ENCODE data around the gene GPATCH1.

DNA sequence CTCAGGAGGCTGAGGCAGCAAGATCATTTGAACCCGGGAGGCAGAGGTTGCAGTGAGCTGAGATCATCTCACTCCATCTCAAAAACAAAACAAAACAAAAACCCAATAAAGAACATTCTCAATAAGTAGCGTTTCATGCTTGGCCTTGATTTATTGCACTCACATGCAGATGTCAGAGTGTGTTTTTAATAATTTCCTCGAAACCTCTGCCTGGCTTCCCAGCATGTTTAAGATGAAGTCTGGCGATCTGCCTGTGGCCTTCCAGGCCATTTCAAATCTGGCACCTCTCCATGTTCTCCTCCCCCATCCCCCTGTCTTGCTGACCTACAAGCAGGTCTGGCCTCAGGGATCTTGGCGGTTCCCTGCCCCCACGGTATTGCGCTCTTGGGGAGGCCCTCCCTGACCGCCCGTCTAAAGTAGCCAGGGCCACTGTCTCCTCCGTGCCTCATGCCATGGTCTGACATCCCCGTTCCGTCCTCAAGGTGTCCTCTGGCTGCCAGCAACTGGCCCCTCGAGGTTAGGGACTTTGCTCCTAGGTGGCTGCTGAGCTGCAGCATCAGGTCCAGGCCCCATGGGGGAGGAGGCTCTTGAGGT, 52.6 kb downstream of the GPATCH1 start:
- TF ChIP-seq GABPA (IDR thresholded peaks at IDR 0.05; ENCODE audit: borderline replicate concordance, insufficient read depth, low read length) (no peak), SP2 (IDR thresholded peaks at IDR 0.05; ENCODE audit: low read length) (no peak)
